GM12872 (cell line): Measurements from ENCODE around the gene RAB11FIP3.

Source experiments
- TF ChIP-seq, protein P1 (sequence below): IDR thresholded peaks from 3 replicates; pipeline ENCODE4 v1.5.1; 2011; ENCODE audit warnings: low read depth, mild to moderate bottlenecking, low read length, moderate library complexity; ENCODE audit not compliant: insufficient read depth

Gene RAB11FIP3

DNA sequence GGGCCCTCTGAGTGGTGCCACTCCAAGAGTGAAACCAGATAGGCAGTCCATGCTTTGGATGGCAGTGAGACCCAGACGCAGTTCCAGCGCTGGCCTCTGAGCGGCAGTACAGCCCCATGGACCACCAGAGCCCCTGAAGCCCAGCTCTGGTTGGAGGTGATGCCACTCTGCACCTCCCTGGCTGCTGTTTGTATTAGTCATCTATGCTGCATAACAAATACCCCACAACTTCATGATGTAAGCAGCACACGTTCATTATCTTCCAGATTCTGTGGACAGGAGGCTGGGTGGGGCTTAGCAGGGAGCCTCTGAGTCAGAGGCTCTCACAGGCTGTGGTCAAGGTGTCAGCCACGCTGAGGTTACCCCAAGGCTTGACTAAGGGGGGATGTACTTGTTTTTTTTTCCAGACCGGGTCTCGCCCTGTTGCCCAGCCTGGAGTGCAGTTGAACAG is 33.5 kb upstream of the RAB11FIP3 start:
- TF ChIP-seq, protein P1, sequence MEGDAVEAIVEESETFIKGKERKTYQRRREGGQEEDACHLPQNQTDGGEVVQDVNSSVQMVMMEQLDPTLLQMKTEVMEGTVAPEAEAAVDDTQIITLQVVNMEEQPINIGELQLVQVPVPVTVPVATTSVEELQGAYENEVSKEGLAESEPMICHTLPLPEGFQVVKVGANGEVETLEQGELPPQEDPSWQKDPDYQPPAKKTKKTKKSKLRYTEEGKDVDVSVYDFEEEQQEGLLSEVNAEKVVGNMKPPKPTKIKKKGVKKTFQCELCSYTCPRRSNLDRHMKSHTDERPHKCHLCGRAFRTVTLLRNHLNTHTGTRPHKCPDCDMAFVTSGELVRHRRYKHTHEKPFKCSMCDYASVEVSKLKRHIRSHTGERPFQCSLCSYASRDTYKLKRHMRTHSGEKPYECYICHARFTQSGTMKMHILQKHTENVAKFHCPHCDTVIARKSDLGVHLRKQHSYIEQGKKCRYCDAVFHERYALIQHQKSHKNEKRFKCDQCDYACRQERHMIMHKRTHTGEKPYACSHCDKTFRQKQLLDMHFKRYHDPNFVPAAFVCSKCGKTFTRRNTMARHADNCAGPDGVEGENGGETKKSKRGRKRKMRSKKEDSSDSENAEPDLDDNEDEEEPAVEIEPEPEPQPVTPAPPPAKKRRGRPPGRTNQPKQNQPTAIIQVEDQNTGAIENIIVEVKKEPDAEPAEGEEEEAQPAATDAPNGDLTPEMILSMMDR, result peak; percentile 97

DNA sequence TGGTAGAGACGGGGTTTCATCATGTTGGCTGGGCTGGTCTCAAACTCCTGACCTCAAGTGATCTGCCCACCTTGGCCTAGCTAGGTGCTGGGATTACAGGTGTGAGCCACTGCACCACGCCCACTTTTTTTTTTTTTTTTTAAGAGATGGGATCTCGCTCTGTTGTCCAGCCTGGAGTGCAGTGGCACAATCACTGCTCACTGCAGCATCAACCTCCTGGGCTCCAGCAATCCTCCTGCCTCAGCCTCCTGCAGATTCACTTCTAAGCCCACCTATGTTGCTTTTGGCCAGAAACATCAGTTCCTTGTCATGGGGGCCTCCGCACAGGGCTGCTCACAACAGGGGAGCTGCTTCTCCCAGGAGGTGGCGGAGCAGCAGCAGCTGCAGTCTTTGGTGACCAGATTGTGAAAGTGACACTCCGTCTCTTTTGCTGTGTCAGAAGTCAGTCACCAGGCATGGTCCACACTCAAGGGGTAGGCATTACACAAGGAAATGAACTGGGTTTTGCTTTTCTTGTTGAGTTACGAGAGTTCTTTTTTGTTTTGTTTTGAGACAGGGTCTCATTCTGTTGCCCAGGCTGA is 32.9 kb upstream of the RAB11FIP3 start:
- TF ChIP-seq, protein P1, result no peak

DNA sequence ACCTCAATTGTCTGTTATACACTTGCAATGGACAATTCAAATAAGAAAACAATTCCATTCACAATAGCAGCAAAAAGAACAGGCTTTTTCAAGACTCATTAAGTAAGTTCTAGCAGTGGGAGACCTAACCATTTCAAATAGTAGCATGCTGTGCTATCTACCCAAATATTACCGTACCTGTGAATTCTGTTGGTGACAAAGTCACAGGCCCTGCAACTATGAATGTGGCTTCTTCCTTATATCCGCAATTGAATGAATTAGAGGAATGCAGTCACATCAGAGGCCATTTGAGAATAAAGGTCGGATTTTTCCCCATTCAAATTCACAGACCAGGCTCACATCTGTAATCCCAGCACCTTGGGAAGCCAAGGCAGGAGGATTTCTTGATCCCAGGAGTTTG is 29.2 kb upstream of the RAB11FIP3 start:
- TF ChIP-seq, protein P1, result no peak

DNA sequence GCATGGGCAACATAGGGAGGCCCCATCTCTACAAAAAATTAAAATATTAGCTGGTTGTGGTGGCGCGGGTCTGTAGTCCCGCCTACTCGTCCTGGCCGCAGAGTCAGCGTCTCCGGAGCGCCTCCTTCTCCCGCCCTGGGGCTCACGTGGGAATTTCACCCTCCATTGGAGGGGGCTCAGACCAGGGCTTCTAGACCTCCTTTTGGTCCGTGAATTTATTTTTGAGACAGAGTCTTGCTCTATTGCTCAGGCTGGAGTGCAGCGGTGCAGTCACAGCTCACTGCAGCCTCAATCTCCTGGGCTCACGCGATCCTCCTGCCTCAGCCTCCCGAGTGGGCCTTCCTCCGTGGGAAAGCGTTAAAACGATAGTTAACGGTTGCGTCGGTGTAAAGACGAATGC is 28.8 kb upstream of the RAB11FIP3 start:
- TF ChIP-seq, protein P1, result no peak

DNA sequence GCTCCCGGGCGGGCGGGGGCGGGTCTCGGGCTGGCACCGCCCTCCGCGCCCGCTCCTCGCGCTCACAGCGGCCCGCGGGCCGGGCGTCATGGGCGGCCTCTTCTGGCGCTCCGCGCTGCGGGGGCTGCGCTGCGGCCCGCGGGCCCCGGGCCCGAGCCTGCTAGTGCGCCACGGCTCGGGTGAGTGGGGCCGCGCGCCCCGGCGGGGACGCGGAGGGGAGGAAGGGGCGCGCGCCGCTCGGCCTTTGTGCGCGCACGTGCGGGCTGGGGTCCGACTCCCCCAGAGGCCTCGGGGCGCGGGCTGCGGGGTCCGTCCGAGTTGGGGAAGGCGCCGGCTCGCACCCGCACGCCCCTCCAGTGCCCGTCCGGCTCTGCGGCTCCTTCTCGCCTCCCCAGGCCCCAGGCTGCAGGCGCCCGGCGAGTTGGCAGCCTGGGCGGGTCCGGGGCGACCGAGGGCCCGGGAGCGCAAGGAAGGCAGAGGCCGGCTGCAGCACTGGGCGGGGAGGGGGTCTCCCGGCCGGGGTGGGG is 28.3 kb upstream of the RAB11FIP3 start, which contains the start of gene NME4:
TSS of gene NME4 (plus strand) at position 65 of the 527 bp plus-strand sequence. CDS start at position 89, 24 bp downstream.
- TF ChIP-seq, protein P1, result no peak

DNA sequence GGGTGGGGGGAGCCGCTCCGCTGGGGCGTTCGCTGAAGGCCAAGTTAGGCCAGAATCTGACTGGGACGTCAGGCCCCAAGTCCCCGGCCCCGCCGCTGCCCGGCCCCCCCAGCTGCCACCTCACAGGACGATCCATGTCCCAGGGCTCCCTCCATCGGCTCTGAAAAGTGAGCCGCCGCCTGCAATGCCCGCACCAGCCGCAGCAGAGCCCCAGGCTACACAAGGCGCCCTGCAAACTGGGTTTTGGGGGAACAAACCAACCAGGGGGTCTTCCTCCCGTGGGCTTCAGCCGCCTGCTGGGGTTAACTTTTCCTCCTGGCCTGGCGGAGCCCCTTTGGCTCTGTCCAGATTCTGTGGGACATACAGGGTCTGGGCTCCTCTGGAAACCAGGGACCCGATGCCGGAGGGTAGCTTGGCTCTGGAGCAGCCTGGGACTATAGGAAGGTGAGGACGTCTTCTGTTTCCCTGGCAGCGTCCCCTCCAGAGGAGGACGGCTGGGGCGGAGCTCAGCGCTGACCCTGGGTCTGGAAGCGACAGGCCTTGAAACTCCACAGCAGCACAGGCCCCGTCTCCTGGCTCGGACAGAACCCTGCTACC is 27.6 kb upstream of the RAB11FIP3 start:
- TF ChIP-seq, protein P1, result peak; percentile 41; the same call in 1 of the 3 replicates

DNA sequence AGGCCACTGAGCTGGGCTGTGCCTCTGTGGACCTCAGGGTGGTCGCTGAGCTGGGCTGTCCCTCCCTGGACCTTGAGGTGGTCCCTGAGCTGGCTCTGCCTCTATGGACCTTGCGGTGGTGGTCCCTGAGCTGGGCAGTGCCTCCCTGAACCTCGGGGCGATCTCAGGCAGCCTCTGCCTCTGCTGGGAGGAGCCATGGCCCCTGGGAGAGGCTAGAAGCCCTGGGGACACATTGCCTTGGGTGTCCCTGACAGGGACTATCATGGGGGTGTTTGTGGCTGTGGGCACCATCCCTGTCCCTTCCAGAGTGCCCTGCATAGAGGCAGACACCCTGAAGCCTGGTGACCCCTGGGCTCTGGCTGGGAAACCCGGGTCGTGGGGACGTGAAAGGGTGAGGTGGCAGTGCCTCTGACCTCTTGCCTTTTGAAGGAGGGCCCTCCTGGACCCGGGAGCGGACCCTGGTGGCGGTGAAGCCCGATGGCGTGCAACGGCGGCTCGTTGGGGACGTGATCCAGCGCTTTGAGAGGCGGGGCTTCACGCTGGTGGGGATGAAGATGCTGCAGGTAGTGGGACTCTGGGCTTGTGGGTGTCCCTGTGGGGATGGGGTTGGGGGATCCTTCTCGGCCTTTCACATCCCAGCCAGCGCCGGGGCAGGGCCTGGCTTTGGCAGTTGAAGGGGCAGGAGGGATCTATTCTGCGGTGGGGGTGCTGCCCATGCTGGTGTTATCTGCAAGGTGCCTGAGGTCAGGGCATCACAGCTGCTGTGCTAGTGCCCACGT is 26.7 kb upstream of the RAB11FIP3 start:
- TF ChIP-seq, protein P1, result no peak
